Fibroblast of skin of right quadriceps (primary cell): Measurements from ENCODE around the gene CEP95.

Source experiments
- DNase-seq: peaks from one replicate; pipeline ENCODE4 v3.0.0-alpha.2; 2013

CEP95 gene

GRCh38 chr17:64519601-64520000, 12.8 kb downstream of the CEP95 start:
- no peak for DNase-seq

GRCh38 chr17:64520359-64520758, 13.6 kb downstream of the CEP95 start:
- DNase-seq = no peak

GRCh38 chr17:64527914-64528313, 21.1 kb downstream of the CEP95 start:
- DNase-seq = no peak

- no peak for DNase-seq
Observed at GRCh38 chr17:64529221-64529620, 22.4 kb downstream of the CEP95 start.

GRCh38 chr17:64531955-64532371, 25.2 kb downstream of the CEP95 start:
- peak; percentile 47 for DNase-seq

- no peak for DNase-seq
Observed at GRCh38 chr17:64532409-64532808, 25.6 kb downstream of the CEP95 start.

- no peak for DNase-seq
Observed at GRCh38 chr17:64533784-64534183, 27.0 kb downstream of the CEP95 start.

- DNase-seq = no peak
Observed at GRCh38 chr17:64534187-64534586, 27.4 kb downstream of the CEP95 start.

- DNase-seq = no peak
Observed at GRCh38 chr17:64535357-64535756, 28.6 kb downstream of the CEP95 start.

GRCh38 chr17:64536913-64537312, 30.1 kb downstream of the CEP95 start:
- no peak for DNase-seq

- no peak for DNase-seq
Observed at GRCh38 chr17:64537488-64537887, 30.7 kb downstream of the CEP95 start.

- DNase-seq = no peak
Observed at GRCh38 chr17:64538508-64539130, 31.8 kb downstream of the CEP95 start.

GRCh38 chr17:64540118-64540776, 33.5 kb downstream of the CEP95 start:
- DNase-seq = no peak

- DNase-seq = no peak
Observed at GRCh38 chr17:64544742-64545141, 38.0 kb downstream of the CEP95 start.

GRCh38 chr17:64546716-64547115, 39.9 kb downstream of the CEP95 start:
- DNase-seq = no peak

- no peak for DNase-seq
Observed at GRCh38 chr17:64547319-64547718, 40.5 kb downstream of the CEP95 start.

- DNase-seq = no peak
Observed at GRCh38 chr17:64551461-64551860, 44.7 kb downstream of the CEP95 start.

- no peak for DNase-seq
Observed at GRCh38 chr17:64554028-64554637, 47.4 kb downstream of the CEP95 start.

- no peak for DNase-seq
Observed at GRCh38 chr17:64555281-64555680, 48.5 kb downstream of the CEP95 start.

GRCh38 chr17:64564098-64564497, 57.3 kb downstream of the CEP95 start:
- no peak for DNase-seq

- no peak for DNase-seq
Observed at GRCh38 chr17:64565563-64565962, 58.8 kb downstream of the CEP95 start.

GRCh38 chr17:64571746-64572145, 65.0 kb downstream of the CEP95 start:
- DNase-seq = no peak

GRCh38 chr17:64572682-64573154, 65.9 kb downstream of the CEP95 start:
- peak; percentile 70 for DNase-seq

GRCh38 chr17:64573214-64573613, 66.4 kb downstream of the CEP95 start:
- DNase-seq = no peak
